GM19468 (cell line): ENCODE data around the gene TERF2IP.

Experiments used
- ATAC-seq: cut with Tn5 transposase; IDR thresholded peaks from one replicate; pipeline ENCODE4 v1.9.1; 2021; ENCODE audit warnings: mild to moderate bottlenecking, moderate library complexity, moderate number of reproducible peaks; ENCODE audit not compliant: unreplicated experiment; ENCODE audit errors: extremely low read depth

Gene TERF2IP, protein sequence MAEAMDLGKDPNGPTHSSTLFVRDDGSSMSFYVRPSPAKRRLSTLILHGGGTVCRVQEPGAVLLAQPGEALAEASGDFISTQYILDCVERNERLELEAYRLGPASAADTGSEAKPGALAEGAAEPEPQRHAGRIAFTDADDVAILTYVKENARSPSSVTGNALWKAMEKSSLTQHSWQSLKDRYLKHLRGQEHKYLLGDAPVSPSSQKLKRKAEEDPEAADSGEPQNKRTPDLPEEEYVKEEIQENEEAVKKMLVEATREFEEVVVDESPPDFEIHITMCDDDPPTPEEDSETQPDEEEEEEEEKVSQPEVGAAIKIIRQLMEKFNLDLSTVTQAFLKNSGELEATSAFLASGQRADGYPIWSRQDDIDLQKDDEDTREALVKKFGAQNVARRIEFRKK

DNA sequence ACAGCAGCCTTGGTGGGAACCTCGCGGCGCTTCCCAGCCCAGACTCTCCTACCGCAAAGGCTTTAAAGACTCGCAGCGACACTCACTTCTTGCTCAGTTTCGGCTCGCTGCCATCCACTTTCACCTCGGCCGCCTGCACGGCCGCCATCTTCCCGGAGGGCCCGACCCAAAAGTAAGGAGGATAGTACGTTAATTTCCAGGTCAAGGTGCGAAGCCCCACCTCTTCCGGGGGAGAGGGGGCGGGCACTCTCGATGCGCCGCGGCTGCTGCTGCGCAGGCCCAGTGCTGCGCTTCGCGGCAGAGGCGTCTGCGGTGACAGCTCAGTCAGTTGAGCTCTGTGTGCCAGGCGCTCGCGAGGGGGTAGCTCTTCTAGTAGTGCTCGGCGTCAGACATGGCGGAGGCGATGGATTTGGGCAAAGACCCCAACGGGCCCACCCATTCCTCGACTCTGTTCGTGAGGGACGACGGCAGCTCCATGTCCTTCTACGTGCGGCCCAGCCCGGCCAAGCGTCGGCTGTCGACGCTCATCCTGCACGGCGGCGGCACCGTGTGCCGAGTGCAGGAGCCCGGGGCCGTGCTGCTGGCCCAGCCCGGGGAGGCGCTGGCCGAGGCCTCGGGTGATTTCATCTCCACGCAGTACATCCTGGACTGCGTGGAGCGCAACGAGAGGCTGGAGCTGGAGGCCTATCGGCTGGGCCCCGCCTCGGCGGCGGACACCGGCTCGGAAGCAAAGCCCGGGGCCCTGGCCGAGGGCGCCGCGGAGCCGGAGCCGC is at the start of gene TERF2IP, which contains the start of gene KARS1:
TERF2IP (plus strand) TSS at position 282 of the 773 bp plus-strand sequence; CDS start at position 392, 110 bp downstream.
KARS1 (minus strand) TSS at position 174 of the 773 bp plus-strand sequence; CDS start at position 148, 26 bp downstream.
- peak; percentile 65 for ATAC-seq

DNA sequence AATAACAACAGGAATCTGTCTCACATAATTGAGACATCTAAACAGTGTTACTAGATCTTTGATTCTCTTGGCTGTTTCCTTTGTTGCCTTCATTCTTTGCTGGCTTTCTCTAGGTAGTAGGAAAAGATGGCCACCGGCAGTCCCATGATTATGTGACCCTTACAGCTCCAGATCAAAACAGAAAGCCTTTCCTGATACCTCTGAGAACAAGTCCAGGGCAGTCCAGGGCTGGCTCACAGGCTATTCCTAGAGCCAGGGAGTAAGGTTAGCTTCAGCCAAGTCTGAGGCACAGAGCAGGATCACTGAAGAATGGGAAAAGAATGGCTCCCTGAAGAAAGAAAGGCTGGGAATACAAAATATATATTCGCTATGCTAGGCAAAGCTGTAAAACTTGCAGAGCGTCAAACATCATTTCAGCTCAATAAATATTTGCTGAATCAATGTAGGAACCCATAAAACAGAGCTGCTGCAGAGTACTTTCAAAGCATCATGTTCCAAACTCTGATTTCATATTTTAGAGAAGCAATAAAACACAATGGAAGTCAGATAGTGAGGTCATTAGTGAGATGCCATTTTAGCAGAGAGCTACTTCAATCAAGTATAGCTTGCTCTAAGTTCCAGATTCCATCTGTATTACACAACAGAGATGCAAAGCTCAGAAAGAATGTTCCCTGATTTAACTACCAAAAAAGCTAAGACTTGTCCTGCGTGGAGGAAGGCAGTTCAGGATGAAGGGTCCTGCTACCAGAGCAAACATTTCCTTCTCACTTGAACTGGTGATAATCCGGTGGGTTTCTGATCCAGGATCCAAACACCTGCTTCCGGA is 47.9 kb upstream of the TERF2IP start:
- no peak for ATAC-seq

DNA sequence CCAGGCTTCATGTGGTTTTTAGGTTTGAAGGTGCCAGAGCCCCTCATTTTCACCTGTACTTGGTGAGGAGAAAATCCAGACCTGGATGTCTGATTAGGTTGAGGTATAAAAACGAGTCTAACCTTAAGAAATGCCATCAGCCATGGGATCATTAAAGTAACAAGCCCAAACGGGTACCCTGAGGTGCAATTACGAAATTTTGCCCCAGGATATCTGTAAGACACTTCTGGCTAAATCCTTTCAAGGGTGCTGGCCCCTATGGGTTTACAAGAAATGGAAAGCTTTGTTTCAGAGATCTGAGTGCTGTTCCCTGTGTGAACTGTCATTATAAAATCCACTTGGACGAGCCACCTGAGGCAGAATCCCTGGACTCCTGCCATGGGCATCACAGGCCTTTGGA is 44.3 kb upstream of the TERF2IP start:
- no peak for ATAC-seq

DNA sequence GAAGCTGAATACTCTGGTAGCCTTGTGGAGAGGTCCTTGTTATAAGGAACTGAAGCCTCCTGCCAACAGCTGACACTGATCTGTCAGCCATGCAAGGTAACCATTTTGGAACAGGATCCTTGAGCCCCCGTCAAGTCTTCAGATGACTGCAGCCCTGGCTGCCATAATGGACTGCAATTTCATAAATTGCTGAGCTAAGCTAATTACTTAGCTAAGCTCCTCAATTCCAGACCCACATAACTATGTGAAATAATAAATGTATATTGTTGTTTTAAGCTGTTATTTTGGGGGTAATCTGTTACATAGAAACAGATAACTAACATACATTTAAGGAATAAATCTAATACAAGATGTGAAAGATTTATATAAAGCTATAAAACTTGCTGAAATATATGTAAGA is 41.1 kb upstream of the TERF2IP start:
- no peak for ATAC-seq

DNA sequence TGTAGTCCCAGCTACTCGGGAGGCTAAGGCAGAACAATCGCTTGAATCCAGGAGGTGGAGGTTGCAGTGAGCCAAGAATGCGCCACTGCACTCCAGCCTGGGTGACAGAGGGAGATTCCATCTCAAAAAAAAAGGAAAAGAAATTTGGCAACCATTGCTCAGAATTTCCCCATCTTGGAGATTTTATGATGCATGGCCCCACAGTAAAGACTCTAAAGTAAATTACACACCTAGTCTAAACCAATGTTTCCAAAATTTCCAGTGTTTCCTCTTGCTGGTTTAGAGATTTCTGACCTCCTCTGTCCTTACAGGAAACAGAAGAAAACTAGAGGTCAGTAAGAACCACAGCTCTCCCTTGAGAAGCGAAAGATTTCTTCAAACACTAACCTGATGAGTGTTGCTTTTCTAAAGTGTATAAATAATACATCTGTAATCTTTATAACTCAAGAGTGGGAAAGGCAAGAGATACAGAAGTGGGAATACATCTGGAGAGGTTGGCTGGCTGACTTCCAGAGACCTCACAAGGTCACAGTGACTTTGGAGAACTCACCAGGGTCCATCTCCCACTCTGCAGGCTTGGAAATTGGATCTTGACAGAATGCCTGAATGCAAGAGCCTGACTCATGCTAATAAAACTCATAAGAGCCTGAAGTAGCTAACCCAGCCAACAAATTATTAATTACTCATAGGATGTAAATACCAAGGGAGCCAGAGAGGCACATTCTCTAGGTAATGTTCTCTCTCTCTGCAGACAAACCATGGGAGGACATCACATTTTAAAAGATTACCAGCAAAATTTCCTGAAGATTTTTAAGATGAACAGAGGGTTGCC is 33.3 kb upstream of the TERF2IP start:
- no peak for ATAC-seq

DNA sequence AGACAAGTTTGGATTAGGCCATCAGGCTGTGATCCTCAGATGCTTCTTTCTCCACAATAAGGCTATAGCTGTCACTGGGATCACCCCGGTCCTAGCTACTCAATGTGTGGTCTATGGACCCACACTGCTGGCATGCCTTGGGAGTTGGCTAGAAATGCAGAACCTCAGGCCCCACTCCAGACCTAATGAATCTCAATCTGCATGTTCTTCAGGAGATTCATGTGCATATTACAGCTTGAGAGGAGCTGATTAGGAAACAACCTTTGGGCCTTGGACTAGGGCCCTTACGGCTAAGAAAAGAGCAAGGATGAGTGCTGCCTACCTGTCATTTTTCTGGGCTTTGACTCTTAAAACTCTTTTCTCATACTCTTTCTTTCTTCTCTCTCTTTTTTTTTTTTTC is 32.0 kb upstream of the TERF2IP start:
- no peak for ATAC-seq

DNA sequence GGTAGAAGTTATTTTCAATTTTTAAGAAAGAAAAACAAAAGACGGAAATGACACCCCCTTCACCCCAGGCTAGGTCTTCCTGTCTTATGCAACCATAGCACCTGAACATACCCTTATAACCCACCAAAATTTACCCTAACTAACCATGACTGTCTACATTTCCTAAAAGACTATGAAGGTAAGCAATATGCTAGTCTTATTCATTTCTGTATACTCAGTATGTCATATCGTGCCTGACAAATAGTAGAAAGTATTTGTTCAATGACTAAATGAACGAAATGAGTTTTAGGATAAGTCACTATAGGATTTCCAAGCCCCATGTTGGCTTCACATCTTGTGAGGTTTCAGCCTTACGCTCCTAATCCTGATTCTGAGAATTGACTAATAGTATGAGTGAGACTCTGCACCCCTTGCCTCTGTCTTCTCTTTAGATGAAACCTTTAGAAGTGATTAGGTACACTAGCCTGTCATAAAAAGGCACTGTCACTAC is 31.0 kb upstream of the TERF2IP start:
- no peak for ATAC-seq

DNA sequence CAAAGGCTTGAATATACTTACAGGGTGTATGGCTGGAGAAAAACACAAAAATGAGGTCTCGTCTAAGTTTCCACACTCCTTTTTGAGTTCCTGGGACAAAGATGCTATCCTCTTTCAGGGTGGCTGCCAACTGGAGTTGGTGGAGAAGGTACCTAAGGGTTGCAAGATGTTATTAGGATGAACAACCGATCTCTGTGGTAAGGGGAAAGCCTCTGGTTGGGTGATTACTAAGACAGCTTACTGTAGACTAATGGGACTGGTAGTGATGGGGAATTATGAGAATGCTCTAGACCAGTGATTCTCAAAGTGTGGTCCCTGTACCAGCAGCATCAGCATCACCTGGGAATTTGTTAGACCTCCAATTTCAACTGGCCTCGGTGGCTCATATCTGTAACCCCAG is 30.5 kb upstream of the TERF2IP start:
- no peak for ATAC-seq

DNA sequence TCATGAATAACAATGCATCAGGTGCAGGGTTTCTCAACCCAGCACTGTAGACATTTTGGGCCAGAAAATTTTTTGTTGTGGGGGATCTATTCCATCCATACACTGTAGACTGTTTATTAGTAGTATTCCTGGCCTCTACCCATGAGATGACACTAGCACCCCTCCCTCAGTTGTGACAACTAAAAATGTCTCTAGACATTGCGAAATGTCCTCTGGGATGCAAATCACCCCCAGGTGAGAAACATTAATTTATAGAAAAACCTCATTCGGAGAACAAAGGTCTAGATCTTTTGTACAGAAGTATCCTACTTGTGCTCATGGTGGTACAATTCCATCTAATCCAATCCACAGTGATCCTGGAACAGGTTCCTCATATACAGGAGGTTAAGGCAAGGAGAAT is 28.8 kb upstream of the TERF2IP start:
- ATAC-seq = no peak

DNA sequence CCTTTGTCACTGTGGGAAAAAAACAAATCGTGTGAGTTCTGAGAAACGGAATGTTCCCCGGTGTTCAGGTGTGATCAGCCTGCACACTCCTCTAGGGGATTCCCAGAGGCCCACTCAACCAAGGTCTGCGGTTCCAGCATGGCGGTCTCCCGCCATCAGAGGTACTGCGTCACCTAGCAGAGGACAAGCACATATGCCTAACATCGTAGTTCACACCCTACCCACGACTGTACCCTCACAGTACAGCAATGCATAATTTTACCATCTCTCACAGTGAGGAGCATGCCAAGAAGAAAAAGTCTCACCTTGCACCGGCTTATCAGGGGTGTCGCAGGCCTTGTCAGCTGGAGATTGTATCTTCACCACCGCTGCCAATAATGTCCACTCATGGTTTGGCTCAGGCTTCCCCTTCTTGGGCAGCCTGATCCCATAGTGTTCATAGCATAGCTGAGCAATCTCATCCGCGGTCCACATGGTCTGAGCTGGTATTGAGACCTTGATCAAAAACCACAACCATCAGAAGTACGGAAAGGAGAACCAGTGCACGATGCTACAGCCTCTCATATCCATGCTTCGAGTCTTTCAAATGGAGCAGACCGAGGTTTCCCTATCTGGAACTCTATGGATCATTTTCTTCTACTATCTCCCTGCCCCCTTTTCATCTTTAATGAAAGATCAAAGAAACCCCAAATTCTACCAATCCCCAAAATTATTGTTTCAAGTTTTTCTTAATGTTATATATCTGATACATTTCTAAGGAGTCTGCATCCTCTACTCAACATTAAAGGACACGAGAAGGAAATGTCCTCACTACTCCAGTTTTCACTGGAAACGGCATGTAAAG is 27.0 kb upstream of the TERF2IP start:
- no peak for ATAC-seq

DNA sequence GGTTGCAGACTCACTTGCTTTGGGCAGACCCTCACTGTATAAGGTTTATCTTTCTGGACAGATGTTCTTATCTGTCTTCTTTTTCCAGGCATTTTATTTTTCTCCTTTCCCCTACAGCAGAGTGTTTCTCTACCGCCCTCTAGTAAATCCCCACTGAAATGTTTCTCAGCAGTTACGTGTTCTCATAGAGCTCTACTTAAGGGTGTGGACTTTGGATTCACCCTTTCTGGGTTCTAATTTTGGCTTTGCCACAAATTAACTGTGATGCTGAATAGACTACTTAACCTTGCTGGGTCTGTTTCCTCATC is 26.4 kb upstream of the TERF2IP start:
- ATAC-seq = no peak

DNA sequence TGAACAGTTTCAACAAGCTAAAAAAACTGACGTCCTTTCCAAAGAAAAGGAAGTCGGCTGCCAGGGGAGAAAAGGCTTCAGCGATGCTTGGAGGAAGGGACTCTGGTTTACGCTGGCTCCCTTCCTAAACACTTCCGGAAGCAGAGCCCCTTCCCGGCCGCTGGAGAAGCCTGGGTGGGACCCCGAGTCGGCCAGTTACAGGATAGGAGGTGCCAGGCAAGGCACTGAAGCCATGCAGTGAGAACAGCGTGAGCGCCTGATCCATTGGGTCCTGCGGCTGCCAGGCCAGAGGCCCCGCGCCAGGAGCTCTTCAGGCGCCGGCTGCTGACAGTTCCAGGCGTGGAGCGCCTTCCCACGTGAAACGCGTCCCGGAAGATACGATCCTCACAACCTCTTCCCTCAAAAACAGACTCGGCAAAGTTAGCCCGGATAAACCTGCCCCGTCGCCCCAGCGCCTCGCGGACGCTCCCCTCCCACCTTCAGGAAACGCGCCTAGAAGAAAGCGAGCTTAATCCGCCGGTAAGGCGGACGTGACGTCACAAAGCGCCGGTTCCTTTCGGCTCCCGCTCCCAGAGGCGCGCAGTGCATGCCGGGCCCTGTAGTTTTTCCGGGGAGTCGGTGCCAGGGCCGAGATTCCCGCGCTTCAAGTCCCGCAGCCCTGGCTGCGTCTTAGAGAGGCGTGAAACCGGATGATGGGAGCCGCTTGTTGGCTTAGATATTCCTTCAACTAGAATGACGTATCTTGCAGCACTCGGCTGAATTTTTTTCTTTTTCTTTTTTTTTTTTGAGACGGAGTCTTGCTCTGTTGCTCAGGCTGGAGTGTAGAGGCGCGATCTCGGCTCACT is 24.6 kb upstream of the TERF2IP start, which contains the start of gene ADAT1:
ADAT1 (minus strand) TSS at position 521 of the 845 bp plus-strand sequence. CDS start 2,482 bp downstream, outside the sequence.
- ATAC-seq = peak; percentile 94

DNA sequence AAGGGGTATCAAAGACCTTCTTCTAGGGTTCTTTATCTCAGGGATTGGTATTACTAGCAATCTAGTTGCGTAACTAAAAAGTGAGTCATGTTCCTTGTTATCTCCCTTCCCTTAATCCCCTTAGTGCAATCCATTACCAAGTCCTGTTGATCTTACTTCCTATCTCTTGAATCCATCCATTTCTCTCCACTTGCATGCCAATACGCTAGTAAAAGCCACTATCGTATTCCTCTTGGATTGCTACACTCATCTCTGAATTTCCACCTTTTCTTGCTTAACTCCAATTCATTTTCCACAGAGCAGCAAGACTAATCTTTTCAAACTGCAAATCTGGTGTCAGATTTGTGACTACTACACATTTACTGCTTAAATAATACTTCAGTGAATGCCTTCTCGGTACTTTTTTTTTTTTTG is 22.6 kb upstream of the TERF2IP start:
- ATAC-seq = no peak

DNA sequence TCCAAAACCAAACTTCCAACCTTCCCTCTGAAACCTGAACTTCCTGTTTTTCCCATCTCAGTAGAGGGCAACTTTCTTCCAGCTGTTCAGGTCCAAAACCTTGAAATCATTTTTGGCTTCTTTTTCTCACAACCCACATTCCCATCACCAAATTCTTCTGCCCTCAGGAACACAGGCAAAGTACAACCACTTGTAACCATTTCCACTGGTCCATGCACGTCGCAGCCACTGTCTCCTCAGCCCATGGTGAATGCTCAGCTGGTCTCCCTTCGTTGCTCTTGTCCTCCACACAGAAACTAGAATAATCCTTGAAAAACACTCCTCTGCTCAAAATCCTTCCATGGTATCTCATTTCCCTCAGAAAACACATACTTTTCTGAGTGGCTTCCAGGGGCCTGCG is 20.8 kb upstream of the TERF2IP start:
- ATAC-seq = no peak

DNA sequence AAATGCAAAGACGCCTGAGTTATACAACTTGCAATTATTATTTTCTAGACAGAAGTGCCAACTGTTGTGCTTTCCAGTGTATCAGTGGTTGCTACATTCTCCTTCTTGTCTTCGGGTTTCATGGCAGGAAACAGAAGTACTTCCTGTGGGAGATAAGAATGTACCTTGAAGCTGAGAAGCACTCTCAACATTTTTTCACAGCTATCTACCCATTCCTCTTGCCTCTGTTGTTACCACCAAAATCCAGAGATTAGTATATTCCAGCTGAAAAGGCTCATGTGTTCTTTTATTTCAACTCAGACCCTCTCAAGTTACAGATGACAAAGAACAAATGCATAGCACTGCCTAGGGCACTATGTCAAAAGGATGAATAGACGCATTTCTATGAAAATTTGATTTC is 19.7 kb upstream of the TERF2IP start:
- no peak for ATAC-seq

DNA sequence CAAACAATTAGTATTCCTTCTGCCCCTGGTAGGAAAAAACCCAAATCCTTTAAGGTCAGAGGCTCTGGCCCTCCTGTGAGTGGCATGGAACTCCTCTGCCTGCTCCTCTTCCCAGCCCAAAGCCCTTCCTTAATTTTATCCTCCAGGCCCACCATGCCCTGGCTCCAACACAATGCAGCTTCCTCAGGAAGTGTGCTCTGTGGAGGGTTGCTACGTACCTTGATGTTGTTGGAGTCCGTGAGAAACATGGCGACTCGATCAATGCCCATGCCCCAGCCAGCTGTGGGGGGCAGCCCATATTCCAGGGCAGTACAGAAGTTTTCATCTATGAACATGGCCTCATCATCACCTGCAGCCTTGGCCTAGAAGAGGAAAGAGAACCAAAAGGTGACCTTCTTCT is 19.2 kb upstream of the TERF2IP start:
- ATAC-seq = no peak

DNA sequence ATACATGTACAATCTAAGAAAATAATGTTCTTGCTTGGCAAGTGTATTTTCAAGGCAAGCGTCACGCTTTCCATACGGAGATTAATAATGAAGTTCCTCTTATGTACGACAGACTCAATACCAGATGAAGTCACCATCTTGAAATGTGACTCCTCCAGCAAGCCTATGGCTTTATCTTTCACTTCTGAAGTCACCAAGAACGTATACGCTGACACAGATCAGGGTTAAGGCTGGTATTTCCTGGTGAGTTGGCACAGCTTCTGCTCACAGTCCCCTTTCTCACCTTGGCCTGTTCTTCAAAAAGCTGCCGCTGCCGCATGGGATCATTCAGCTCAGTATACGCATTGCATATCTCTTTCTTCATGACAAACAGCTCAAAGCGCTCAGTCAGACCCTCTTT is 18.4 kb upstream of the TERF2IP start:
- ATAC-seq = no peak

DNA sequence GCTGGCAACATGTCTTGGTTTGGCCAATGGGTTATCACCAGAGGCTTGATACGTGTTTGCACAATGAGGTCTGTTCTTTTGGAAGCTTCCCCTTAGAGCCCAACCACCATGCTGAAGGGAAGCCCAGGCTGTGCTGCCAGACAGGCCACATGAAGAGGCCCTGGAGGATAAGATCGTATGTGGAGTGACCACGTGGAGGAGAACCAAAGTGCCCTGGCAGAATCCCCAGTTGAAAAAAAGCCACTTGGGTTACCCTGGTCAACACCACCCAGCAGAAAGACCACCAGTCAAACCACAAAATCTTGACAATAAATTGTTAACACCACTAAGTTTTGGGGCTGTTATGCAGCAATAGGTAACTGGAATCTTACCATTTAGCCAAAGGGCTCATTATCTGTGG is 17.5 kb upstream of the TERF2IP start:
- ATAC-seq = no peak
